Measurements from ENCODE around the gene NUBP2.
"Not testable (repeated sequence)": the region's sequence is repeated elsewhere in the genome, so short reads cannot be mapped to it uniquely, and the experiment has no call there.

Gene NUBP2

GRCh38 chr16:1786242-1787055 lies 3.7 kb downstream of the NUBP2 start:
- no peak for DNase-seq (ENCODE audit: low spot score)

GRCh38 chr16:1787056-1787321 lies 4.2 kb downstream of the NUBP2 start:
- DNase-seq (ENCODE audit: low spot score), result no peak

- DNase-seq (ENCODE audit: low spot score), result no peak
Measured at GRCh38 chr16:1787322-1788094, 4.7 kb downstream of the NUBP2 start.

GRCh38 chr16:1788095-1788707 lies 5.4 kb downstream of the NUBP2 start:
- DNase-seq (ENCODE audit: low spot score), result no peak

GRCh38 chr16:1788708-1789100 lies 5.9 kb downstream of the NUBP2 start:
- no peak for DNase-seq (ENCODE audit: low spot score)

GRCh38 chr16:1789643-1790045 lies 6.9 kb downstream of the NUBP2 start:
- no peak for DNase-seq (ENCODE audit: low spot score)

GRCh38 chr16:1790261-1790610 lies 7.5 kb downstream of the NUBP2 start:
- no peak for DNase-seq (ENCODE audit: low spot score)

- no peak for DNase-seq (ENCODE audit: low spot score)
Measured at GRCh38 chr16:1790611-1791255, 8.0 kb downstream of the NUBP2 start.

- no peak for DNase-seq (ENCODE audit: low spot score)
Measured at GRCh38 chr16:1791256-1791942, 8.6 kb downstream of the NUBP2 start.

- DNase-seq (ENCODE audit: low spot score), result no peak
Measured at GRCh38 chr16:1791943-1792812, 9.4 kb downstream of the NUBP2 start.

- no peak for DNase-seq (ENCODE audit: low spot score)
Measured at GRCh38 chr16:1792836-1793577, 10.2 kb downstream of the NUBP2 start.

- no peak for DNase-seq (ENCODE audit: low spot score)
Measured at GRCh38 chr16:1793578-1794220, 10.9 kb downstream of the NUBP2 start, which contains the start of gene IGFALS. Gene IGFALS (minus strand): TSS chr16:1793705. CDS start chr16:1793652, 53 bp downstream.

- no peak for DNase-seq (ENCODE audit: low spot score)
Measured at GRCh38 chr16:1794221-1794871, 11.6 kb downstream of the NUBP2 start.

- DNase-seq (ENCODE audit: low spot score), result no peak
Measured at GRCh38 chr16:1794908-1795666, 12.3 kb downstream of the NUBP2 start.

- not testable (repeated sequence) for DNase-seq (ENCODE audit: low spot score)
Measured at GRCh38 chr16:1799263-1799662, 16.5 kb downstream of the NUBP2 start.

- no peak for DNase-seq (ENCODE audit: low spot score)
Measured at GRCh38 chr16:1800701-1801100, 17.9 kb downstream of the NUBP2 start.

- DNase-seq (ENCODE audit: low spot score), result no peak
Measured at GRCh38 chr16:1807626-1808025, 24.9 kb downstream of the NUBP2 start.

GRCh38 chr16:1808691-1809090 lies 25.9 kb downstream of the NUBP2 start:
- no peak for DNase-seq (ENCODE audit: low spot score)
